HG03575 (cell line): ENCODE results near the gene CDK9.

ENCODE experiments used
- ATAC-seq: cut with Tn5 transposase; IDR thresholded peaks from one replicate; pipeline ENCODE4 v1.9.1; 2021; ENCODE audit not compliant: unreplicated experiment, insufficient number of reproducible peaks, low FRiP score; ENCODE audit errors: extremely low read depth

Gene CDK9

GRCh38 chr9:127794001-127794791 lies 8.4 kb downstream of the CDK9 start:
- ATAC-seq: no peak

- ATAC-seq: no peak
Measured at GRCh38 chr9:127796225-127796813, 10.5 kb downstream of the CDK9 start.

GRCh38 chr9:127796852-127797370 lies 11.1 kb downstream of the CDK9 start:
- no peak for ATAC-seq

GRCh38 chr9:127801955-127802575 lies 16.2 kb downstream of the CDK9 start:
- ATAC-seq: no peak

GRCh38 chr9:127802576-127803443 lies 17.0 kb downstream of the CDK9 start, which contains the start of gene FPGS:
TSS of gene FPGS (plus strand) at chr9:127802882. CDS start at chr9:127802925, 43 bp downstream.
- ATAC-seq: no peak

GRCh38 chr9:127803507-127804352 lies 17.9 kb downstream of the CDK9 start:
- ATAC-seq: no peak

- no peak for ATAC-seq
Measured at GRCh38 chr9:127805620-127806019, 19.8 kb downstream of the CDK9 start.

GRCh38 chr9:127806871-127807270 lies 21.0 kb downstream of the CDK9 start:
- no peak for ATAC-seq

GRCh38 chr9:127808347-127809001 lies 22.6 kb downstream of the CDK9 start:
- no peak for ATAC-seq

- ATAC-seq: no peak
Measured at GRCh38 chr9:127809002-127809539, 23.2 kb downstream of the CDK9 start.

- no peak for ATAC-seq
Measured at GRCh38 chr9:127809540-127810377, 23.9 kb downstream of the CDK9 start.

GRCh38 chr9:127810378-127811187 lies 24.7 kb downstream of the CDK9 start:
- no peak for ATAC-seq

- ATAC-seq: no peak
Measured at GRCh38 chr9:127812011-127812410, 26.2 kb downstream of the CDK9 start.

- ATAC-seq: no peak
Measured at GRCh38 chr9:127812936-127813675, 27.3 kb downstream of the CDK9 start.

- no peak for ATAC-seq
Measured at GRCh38 chr9:127813686-127814226, 27.9 kb downstream of the CDK9 start.
